ENCODE measurements around the gene CALML3.

The CALML3 gene

GRCh38 chr10:5545011-5545410 lies 20.2 kb downstream of the CALML3 start:
- no peak for DNase-seq

GRCh38 chr10:5545426-5545777 lies 20.6 kb downstream of the CALML3 start:
- DNase-seq = no peak

GRCh38 chr10:5545778-5546710 lies 21.3 kb downstream of the CALML3 start:
- no peak for DNase-seq

- DNase-seq = no peak
Observed at GRCh38 chr10:5546891-5547680, 22.3 kb downstream of the CALML3 start.

- no peak for DNase-seq
Observed at GRCh38 chr10:5547681-5547930, 22.8 kb downstream of the CALML3 start.

GRCh38 chr10:5547931-5548660 lies 23.3 kb downstream of the CALML3 start:
- DNase-seq = no peak

- no peak for DNase-seq
Observed at GRCh38 chr10:5549462-5550249, 24.9 kb downstream of the CALML3 start.

GRCh38 chr10:5550250-5550545 lies 25.4 kb downstream of the CALML3 start:
- DNase-seq = no peak

GRCh38 chr10:5550621-5551530 lies 26.1 kb downstream of the CALML3 start:
- no peak for DNase-seq

GRCh38 chr10:5551531-5552375 lies 27.0 kb downstream of the CALML3 start:
- DNase-seq = peak; percentile 51 to 57

- DNase-seq = no peak
Observed at GRCh38 chr10:5552376-5553321, 27.9 kb downstream of the CALML3 start.

GRCh38 chr10:5553400-5554170 lies 28.8 kb downstream of the CALML3 start:
- DNase-seq = no peak

GRCh38 chr10:5555021-5555510 lies 30.3 kb downstream of the CALML3 start:
- DNase-seq = no peak

GRCh38 chr10:5555881-5556280 lies 31.1 kb downstream of the CALML3 start:
- no peak for DNase-seq

GRCh38 chr10:5556576-5556975 lies 31.8 kb downstream of the CALML3 start:
- no peak for DNase-seq

- no peak for DNase-seq
Observed at GRCh38 chr10:5557040-5557721, 32.4 kb downstream of the CALML3 start.

GRCh38 chr10:5557799-5558771 lies 33.3 kb downstream of the CALML3 start:
- DNase-seq = no peak
